ENCODE results near the gene MAGI3.

MAGI3 gene

GRCh38 chr1:113389953-113390834 lies at the start of gene MAGI3:
Gene MAGI3, plus strand, starts transcription at chr1:113390515. Its CDS starts 519 bp downstream, at chr1:113391034.
- DNase-seq (ENCODE audit: low read depth, low spot score), result peak; percentile 100

GRCh38 chr1:113353580-113353979 lies 36.7 kb upstream of the MAGI3 start:
- peak; percentile 5 for DNase-seq (ENCODE audit: low read depth, low spot score)

- no peak for DNase-seq (ENCODE audit: low read depth, low spot score)
Measured at GRCh38 chr1:113363935-113364334, 26.4 kb upstream of the MAGI3 start.

GRCh38 chr1:113369040-113369439 lies 21.3 kb upstream of the MAGI3 start:
- no peak for DNase-seq (ENCODE audit: low read depth, low spot score)

GRCh38 chr1:113369699-113370098 lies 20.6 kb upstream of the MAGI3 start:
- DNase-seq (ENCODE audit: low read depth, low spot score), result no peak

GRCh38 chr1:113370868-113371267 lies 19.4 kb upstream of the MAGI3 start:
- no peak for DNase-seq (ENCODE audit: low read depth, low spot score)

- no peak for DNase-seq (ENCODE audit: low read depth, low spot score)
Measured at GRCh38 chr1:113372546-113372945, 17.8 kb upstream of the MAGI3 start.

GRCh38 chr1:113373644-113374043 lies 16.7 kb upstream of the MAGI3 start:
- no peak for DNase-seq (ENCODE audit: low read depth, low spot score)

- no peak for DNase-seq (ENCODE audit: low read depth, low spot score)
Measured at GRCh38 chr1:113375878-113376277, 14.4 kb upstream of the MAGI3 start.

GRCh38 chr1:113380075-113380474 lies 10.2 kb upstream of the MAGI3 start:
- no peak for DNase-seq (ENCODE audit: low read depth, low spot score)

- no peak for DNase-seq (ENCODE audit: low read depth, low spot score)
Measured at GRCh38 chr1:113388017-113388620, 2.2 kb upstream of the MAGI3 start.

- peak; percentile 39 for DNase-seq (ENCODE audit: low read depth, low spot score)
Measured at GRCh38 chr1:113388621-113389358, 1.5 kb upstream of the MAGI3 start.

- DNase-seq (ENCODE audit: low read depth, low spot score), result peak; percentile 28
Measured at GRCh38 chr1:113389359-113389952, 859 bp upstream of the MAGI3 start.

- DNase-seq (ENCODE audit: low read depth, low spot score), result peak; percentile 45
Measured at GRCh38 chr1:113390871-113391648, 745 bp downstream of the MAGI3 start.

- peak; percentile 21 for DNase-seq (ENCODE audit: low read depth, low spot score)
Measured at GRCh38 chr1:113391649-113392271, 1.4 kb downstream of the MAGI3 start.

- DNase-seq (ENCODE audit: low read depth, low spot score), result no peak
Measured at GRCh38 chr1:113392541-113393128, 2.3 kb downstream of the MAGI3 start.

- no peak for DNase-seq (ENCODE audit: low read depth, low spot score)
Measured at GRCh38 chr1:113394043-113394862, 3.9 kb downstream of the MAGI3 start.

- no peak for DNase-seq (ENCODE audit: low read depth, low spot score)
Measured at GRCh38 chr1:113394863-113395259, 4.5 kb downstream of the MAGI3 start.

GRCh38 chr1:113396102-113396501 lies 5.8 kb downstream of the MAGI3 start:
- no peak for DNase-seq (ENCODE audit: low read depth, low spot score)
